Endometrial microvascular endothelial cells (primary cell): ENCODE measurements around the gene HADHB. TPM values are rescaled to one million over a fixed set of nuclear protein-coding genes. Genes with fewer than 3 reads are reported as not detected.
"Not testable (repeated sequence)": the region's sequence is repeated elsewhere in the genome, so short reads cannot be mapped to it uniquely, and the experiment has no call there.

ENCODE experiments used
- in situ Hi-C: cut with HindIII; loops from 2 replicates; pipeline ENCODE4 v1.10.0; 2017; ENCODE audit warnings: low sequenced_read_pairs, low pct_unique_long_range_greater_than_20kb; ENCODE audit errors: inconsistent ontology term
- total RNA-seq: library from RNA; depleted of rRNA; stranded (reverse); fragments of >200 nt; gene quantifications from one replicate; pipeline ENCODE4 v1.2.3, GENCODE V29; 2015; ENCODE audit errors: inconsistent ontology term

The HADHB gene
- total RNA-seq, 1 donor from 2014 or later, result 114 TPM

DNA sequence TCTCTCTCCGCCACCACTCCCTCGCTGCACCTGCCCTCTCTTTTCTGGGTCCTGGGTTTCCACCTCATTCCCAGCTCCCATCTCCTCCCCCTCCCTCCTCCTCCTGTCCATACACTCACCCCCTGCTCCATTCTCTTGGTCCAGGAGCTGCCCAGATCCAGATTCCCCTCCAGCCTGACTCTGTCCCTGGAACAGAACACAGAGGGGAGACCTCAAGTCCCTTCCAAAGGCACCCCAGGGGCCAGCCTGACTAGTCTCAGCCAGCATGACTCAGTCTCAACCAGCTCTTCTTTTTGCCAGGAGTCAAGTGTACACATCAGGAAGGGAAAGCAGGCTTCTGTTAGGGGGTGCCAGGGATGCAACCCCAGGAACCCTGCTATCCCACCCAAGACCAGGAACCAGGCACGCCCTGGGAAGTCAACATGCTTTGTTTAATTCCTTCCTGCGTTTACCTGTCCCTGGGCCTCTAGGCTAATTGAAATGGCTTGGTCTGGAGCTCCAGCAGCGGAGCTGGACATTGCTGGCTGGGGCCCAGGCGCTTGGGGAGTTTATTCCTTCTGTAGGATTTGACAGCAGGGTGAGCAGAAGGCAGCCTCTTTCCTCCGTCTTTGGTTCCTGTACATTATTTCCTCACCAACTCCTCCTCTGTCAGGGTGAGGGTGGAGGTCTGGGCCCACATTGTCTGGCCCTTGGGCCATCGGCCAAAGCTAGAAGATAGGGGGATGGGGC lies 72.8 kb downstream of the HADHB start:
- in situ Hi-C loops, result no loop called here

- in situ Hi-C loops, result no loop called here
Observed at GRCh38 chr2:26318950-26319349, 74.2 kb downstream of the HADHB start.

GRCh38 chr2:26324479-26324878 lies 79.7 kb downstream of the HADHB start:
- in situ Hi-C loops, result not testable (repeated sequence)

- in situ Hi-C loops, result no loop called here
Observed at GRCh38 chr2:26324903-26325302, 80.2 kb downstream of the HADHB start.

DNA sequence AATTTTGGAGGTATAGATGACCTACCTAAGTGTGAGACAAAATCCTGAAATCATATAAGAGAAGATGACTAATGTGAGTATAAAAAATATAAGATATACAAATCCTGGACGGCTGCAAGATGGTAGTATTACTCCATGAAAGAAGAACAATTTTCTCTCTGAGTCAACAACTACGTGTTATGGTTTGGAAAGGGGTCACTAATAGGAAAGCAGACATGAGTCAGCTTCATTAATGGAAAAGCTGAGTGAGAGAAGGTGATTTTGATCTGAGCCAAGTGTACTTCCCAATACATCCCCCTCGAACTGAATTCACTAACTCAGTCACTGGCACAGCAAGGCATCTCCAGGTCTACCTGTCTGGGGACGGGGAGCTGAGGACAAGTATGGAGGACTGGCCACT lies 81.1 kb downstream of the HADHB start:
- in situ Hi-C loops, result no loop called here

- in situ Hi-C loops, result no loop called here
Observed at GRCh38 chr2:26326514-26326913, 81.8 kb downstream of the HADHB start.

- in situ Hi-C loops, result no loop called here
Observed at GRCh38 chr2:26327291-26328272, 82.8 kb downstream of the HADHB start.

DNA sequence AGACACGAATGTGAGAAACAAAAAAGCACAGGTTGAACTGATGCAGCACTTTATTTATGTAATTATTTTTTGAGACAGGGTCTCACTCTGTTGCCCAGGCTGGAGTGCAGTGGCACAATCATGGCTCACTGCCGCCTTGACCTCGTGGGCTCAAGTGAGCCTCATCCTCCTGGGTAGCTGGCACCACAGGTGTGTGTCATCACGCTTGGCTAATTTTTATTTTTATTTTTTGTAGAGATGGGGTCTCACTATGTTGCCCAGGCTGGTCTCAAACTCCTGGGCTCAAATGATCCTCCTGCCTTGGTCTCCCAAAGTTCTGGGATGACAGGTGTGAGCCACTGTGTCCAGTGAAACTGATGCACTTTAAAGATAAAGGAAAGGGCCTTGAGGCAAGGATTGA lies 84.3 kb downstream of the HADHB start:
- in situ Hi-C loops, result not testable (repeated sequence)

DNA sequence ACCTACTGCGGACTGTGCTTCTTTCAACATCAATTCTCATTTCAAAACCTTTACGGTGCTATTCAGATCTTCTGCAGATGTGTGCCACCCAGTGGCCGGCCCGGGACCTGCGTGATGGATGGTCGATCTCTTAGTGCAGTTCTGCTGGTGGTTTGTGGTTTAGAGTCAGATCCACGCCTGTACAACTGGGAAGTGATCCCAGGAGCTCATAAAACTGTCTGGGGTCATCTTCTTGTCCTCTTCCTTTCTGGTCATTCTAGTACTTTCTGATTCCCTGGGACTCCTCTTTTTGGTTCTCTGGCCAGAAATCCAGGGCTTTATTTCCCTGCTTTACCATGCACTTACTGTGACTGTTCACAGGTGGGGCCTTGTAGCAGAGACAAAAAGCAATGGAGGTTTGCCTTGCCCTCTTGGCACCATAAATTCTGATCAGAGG lies 85.4 kb downstream of the HADHB start:
- in situ Hi-C loops, result no loop called here

- in situ Hi-C loops, result no loop called here
Observed at GRCh38 chr2:26330604-26331003, 85.9 kb downstream of the HADHB start.

DNA sequence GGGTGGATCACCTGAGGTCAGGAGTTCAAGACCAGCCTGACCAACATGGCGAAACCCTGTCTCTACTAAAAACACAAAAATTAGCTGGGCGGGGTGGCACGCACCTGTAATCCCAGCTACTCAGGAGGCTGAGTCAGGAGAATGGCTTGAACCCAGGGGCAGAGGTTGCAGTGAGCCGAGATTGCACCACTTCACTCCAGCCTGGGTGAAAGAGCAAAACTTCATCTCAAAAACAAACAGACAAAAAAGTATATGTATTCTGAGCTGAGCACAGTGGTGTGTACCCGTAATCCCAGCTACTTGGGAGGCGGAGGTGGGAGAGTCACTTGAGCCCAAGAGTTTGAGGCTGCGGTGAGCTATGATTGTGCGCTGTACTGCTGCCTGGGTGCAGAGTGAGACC lies 86.6 kb downstream of the HADHB start:
- in situ Hi-C loops, result not testable (repeated sequence)

GRCh38 chr2:26333293-26333692 lies 88.6 kb downstream of the HADHB start:
- in situ Hi-C loops, result no loop called here

DNA sequence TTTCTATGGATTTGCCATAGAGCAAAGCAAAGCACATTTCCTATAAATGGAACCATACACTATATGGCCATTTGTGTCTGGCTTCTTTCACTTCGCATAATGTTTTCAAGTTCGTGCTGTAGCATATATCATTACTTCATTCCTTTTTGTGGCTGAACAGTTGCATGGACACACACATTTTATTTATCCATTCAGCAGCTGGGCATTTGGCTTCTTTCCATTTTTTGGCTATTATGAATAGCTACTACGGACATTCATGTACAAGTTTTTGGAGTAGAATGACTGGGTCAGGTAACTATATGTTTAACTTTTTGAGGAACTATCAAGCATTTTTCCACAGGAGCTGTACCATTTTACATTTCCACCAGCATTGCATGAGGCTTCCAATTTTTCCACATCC lies 90.5 kb downstream of the HADHB start:
- in situ Hi-C loops, result no loop called here

- in situ Hi-C loops, result no loop called here
Observed at GRCh38 chr2:26336719-26337118, 92.0 kb downstream of the HADHB start.

- in situ Hi-C loops, result no loop called here
Observed at GRCh38 chr2:26337298-26337697, 92.6 kb downstream of the HADHB start.

Other genes with a start within 250 kb of the HADHB start
- 108 TPM for gene RAB10, start 210.9 kb upstream of the HADHB start, total RNA-seq
- not detected for gene GAREM2, start 71.9 kb upstream of the HADHB start, total RNA-seq
- gene HADHA, start 307 bp upstream of the HADHB start, total RNA-seq, result 158 TPM
- 15.3 TPM for gene SELENOI, start 101.2 kb downstream of the HADHB start, total RNA-seq
- not detected for gene ADGRF3, start 101.8 kb downstream of the HADHB start, total RNA-seq
- not detected for gene DRC1, start 157.0 kb downstream of the HADHB start, total RNA-seq
- not detected for gene OTOF, start 233.2 kb downstream of the HADHB start, total RNA-seq